ENCODE results near the gene CFAP61.
"Not testable (repeated sequence)": the region's sequence is repeated elsewhere in the genome, so short reads cannot be mapped to it uniquely, and the experiment has no call there.

Gene CFAP61

DNA sequence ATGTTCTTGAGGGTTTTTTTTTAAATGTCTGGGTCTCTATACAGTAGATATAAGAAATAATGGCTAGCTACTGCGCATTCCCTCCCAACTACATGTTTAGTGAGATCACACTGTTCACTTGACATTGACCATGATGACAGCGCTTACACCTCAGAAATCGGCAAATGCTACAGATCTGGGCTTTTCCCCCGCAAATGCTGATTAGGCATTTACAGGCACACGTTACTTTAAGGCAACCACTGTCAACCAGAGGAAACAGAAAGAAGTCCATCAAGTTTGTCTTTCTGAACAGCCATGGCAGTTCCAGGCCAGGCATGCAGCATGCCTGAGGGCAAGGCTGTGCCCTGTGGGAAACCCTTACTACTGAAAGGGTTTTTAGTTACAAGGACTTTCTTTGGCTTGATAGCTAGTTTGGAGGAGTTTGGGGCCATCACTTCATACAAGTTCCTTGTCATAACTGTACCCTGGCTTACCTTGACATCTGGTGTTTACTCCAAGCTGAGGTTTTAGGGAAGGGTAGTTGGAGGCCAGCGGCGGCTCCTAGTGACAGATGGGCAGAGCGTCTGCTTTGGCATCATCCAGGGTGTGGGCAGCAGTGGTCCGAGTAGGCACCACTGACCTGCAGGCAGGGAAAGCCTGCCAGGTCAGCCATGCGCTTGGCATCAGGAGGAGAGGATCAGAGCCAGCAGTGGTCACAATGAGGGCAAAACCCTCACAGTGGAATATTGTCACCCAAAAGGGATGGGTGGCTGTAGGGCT is 43.0 kb downstream of the CFAP61 start:
- DNase-seq, result no peak

DNA sequence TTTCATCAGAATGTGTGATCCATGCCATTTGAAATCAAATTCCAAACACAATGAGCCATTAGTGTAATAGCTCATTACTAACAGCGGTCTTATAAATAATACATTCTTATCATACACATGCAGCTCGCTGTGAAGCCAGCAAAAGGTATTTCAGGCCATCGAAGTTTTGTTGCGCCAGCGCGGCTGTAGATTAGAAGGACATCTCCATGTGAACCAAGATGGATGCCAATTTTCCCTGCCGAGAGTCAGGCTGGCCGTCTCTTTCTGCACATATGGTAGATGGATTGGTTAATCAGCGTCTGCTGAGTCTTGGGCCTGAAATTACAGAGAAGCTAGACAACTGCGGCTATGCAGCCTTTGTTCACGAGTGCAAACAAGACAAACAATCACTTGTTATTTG is 44.1 kb downstream of the CFAP61 start:
- no peak for DNase-seq

DNA sequence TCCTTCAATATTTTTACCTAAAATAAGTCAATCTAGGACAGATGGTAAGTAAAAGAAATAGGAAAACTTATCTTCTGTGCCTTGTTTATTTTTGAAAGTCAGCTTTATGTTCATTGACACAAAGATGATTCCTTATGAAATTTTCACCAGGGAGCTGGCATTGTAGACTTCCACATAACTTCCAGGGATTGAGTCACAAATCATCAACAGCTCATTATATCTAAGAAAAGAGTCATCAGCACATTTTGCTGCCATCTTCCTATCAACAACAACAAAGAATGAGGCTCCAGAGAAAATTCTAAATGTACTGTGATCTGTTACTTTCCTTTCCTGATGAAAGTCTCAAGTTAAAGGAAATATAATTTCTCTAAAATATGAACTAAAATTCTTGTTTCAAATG is 48.5 kb downstream of the CFAP61 start:
- no peak for DNase-seq

DNA sequence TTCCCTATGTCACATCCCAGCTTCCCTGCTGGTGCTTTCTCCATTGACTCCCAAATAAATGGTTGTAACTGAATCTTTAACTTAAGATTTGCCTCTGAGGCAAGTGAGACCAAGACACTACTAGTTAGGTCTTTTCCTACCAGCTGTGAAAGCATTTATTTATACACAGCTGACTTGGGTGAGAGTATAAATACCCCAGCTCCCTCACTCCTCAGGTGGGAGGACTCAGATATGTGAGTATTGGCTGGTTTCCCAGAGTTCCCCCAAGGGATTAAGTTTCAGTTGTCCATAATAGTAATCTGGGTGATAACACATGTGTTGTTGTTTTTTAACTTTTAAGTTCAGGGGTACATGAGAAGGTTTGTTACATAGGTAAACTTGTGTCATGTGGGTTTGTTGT is 49.8 kb downstream of the CFAP61 start:
- DNase-seq, result no peak

DNA sequence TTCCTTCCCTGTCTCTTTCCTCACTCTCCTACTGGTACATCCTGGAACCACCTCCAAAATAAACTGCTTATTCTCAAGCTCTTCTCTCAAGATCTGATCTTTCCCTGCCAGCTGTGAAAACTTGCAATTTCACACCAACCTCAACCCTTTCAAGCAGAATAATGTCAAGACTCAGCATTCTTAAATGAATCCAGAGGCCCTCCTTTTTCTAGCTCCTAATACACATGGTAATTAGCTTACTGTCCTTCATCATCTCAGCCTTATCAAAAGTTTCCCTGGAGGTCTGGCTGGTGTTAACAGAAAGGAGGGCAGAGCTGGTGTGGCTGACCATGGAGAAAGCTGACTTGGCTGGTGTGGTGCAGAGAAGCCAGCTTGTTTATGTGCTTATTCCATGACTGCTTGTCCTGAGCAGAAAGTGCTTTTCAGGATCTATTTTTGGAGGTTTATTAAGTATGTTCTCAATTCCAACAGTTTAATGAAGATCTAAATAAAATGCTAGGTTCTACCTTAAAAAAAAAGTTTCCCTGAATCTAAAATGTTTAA is 50.5 kb downstream of the CFAP61 start:
- DNase-seq, result no peak

DNA sequence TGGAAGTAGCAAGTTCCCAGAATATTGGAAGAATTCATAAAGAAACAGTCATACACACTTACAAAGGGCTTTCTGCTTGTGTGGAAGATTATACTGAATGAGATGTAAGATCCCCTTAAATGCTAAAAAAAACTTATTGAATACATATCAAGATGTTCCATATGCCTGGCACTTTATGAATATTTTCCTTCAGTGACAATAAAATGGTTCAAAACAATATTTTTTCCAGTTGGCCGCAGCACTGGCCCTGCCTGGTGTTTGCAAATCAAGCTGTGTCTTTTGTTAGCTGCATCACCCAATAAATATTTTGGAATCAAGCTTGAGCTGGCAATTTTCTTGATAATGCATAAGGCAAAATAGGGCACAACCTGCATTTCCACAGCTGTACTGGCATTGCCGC is 51.2 kb downstream of the CFAP61 start:
- no peak for DNase-seq

DNA sequence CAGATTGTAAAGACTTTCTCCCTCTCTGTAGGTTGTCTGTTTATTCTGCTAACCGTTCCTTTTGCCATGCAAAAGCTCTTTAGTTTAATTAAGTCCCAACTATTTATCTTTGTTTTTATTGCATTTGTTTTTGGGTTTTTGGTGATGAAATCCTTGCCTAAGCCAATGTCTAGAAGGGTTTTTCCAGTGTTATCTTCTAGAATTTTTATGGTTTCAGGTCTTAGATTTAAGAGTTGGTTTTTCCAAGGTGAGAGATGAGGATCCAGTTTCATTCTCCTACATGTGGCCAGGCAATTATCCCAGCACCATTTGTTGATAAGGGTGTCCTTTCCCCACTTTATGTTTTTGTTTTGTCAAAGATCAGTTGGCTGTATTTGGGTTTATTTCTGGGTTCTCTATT is 70.9 kb downstream of the CFAP61 start:
- not testable (repeated sequence) for DNase-seq

DNA sequence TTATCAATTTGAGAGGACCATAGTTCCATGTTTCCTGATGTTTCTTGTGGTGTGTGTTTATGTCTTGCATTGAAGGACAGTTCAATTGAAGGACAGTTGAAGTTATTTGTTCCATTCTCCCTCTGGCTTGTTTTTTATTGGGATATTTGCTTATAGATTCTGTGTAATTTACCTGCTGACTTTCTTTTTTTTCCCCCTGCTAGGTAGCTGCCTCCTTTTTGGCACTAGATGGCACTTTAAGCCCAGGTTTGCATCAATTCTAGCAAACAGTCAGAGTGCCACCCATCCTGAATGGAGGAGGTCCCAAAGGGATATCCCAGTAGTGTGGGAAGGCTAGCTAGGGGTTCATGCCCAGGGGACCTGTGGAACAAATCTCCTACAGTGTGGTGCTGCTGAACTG is 78.1 kb downstream of the CFAP61 start:
- no peak for DNase-seq

DNA sequence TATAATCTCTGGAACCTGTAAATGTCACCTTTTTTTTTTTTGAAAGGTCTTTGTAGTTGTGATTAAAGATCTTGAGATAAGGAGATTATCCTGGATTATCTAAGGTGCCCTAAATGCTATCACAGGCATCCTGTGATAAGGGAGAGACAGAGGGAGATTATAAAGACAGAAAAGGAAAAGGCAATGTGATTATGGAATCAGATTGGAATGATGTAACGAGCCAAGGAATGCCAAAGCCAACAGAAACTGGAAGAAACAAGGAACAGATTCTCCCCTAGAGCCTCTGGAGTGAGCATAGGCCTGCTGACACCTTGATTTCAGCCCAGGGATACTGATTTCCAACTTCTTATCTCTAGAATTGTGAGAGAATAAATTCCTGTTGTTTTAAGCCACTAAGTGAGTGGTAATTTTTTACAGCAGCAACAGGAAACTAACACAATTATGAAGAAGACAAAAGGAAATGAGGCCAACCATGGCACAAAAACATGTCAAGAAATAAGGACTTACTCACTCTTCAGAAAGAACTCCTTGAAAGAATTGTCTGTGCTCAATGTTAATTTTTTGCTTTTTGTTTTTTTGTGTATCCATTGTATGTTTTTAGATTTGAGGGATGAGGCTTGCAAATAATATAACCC is 82.7 kb downstream of the CFAP61 start:
- DNase-seq, result no peak

DNA sequence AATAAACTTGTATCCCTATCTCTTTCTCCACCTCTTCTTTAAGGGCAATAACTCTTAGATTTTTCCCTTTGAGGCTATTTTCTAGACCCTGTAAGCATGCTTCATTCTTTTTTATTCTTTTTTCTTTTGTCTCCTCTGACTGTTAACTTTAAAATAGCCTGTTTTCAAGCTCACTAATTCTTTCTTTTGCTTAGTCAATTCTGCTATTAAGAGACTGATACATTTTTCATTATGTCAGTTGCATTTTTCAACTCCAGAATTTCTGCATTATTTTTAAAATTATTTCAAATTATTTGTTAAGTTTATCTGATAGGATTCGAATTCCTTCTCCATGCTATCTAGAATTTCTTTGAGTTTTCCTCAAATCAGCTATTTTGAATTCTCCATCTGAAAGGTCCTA is 84.0 kb downstream of the CFAP61 start:
- no peak for DNase-seq

DNA sequence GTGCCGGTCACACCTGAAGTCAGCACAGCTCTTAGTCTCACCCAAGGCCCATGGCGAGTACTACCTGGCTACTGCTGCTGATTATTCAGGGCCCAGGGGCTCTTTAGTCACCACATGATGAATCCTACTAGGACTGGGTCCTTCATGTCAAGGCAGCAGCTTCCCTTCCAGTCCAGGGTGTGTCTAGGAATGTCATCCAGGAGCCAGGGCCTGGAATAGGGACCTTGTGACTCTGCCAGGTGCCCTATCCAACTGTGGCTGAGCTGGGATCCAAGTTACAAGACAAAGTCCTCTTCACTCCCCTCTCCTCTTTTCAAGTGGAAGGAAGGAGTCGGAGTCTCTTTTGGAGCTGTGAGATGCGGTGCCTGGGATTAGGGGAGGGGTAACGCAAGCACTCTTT is 85.5 kb downstream of the CFAP61 start:
- no peak for DNase-seq

DNA sequence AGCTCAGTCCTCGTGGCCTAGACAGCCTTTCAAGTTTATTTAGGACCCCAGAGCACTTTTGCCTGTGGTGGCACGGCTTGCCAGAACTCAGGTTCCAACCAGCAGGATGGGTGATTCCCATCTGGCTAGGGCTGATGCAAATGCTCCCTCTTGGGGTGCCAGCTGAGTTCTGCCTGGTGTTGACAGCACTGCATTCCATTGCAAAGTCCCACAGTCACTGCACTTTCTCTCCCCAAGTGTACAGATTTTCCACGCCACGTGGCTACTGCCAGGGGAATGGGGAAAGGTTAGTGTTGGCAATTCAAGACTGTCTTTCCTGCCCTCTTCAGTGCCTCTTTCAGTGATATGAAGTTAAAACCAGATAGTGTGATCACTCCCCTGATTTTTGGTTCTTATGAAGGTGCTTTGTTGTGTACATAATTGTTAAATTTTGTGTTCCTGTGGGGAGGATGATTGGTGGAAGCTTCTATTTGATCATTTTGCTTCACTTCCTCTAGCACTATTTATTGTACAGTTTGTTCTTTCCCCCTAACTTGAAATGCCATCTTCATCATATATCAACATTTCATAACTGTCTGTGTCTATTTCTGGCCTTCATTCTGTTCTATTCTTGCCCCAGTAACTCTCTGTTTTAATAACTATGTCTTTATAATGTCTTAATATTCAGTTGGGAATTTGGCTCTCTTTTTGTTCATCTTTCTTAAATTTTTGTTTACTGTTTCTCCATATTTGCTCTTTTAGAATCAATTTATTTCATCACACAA is 86.2 kb downstream of the CFAP61 start:
- DNase-seq, result no peak

DNA sequence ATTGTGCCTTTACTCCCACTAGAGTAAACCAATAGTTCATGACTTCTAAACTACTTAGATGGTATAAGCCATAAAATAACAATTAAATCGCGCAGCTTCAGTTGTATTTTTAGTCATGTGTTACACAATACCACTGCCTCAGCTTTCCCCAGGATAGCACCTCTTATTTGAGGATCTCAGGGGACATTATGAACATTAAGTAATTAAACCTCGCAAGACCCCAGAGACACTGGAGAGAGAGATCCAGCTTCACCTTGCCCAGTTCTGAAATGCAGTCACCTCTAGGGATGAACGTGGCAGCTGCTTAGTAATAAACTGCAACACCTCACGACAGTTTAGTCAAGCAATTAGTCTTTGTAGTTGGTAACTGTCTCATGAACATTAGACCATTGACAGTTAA is 87.1 kb downstream of the CFAP61 start:
- DNase-seq, result no peak

DNA sequence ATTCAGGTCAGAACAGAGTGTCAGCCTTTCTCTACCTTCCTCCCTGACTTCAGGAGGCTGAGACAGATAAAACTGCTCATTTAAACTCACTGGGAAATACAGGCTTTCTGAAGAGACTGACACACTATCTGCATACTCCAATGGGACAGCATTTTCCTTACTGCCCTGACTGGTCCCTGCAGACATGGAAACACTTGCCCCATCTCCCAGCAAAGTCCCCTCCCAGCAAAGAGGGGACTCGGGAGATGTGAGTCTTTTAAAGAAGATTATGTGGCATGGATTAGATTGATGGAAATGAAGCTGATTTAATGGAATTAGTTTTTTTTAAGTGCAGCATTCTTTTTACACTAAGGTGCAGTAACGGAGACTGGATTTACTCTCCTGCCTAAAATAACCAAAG is 90.8 kb downstream of the CFAP61 start:
- no peak for DNase-seq

DNA sequence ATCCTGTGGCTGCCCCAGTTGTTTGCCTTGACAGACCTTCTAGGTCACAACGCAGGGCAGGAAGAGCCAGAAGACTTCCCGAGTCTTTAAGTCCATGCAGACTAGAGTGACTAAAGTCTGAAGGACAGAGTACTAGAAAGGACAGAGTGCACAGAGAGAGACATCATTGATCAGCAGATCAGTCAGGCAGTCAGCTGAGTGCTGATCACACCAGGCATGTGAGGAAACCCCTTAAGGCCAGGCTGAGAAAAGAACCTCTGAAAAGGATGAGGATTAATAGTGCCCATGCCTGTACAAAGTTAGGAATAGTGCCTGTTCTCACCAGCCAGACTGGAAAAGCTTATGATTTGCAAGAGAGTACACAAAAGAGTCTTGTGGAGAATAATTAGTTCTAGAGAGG is 91.3 kb downstream of the CFAP61 start:
- no peak for DNase-seq

DNA sequence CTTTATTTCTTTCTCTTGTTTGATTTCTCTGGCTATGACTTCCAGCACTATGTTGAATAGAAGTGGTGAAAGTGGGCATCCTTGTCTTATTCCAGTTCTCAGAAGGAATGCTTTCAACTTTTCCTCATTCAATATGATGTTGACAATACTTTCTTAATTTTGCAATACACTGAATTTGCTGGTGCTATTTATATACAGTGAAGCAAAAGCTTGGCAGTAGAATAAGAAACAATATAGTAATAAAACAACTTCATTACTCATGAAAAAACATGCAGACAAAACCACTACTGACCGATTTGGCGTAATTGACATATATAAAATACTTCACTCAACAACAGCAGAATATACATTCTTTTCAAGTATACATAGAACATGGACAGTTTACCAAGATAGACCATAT is 96.4 kb downstream of the CFAP61 start:
- DNase-seq, result no peak

DNA sequence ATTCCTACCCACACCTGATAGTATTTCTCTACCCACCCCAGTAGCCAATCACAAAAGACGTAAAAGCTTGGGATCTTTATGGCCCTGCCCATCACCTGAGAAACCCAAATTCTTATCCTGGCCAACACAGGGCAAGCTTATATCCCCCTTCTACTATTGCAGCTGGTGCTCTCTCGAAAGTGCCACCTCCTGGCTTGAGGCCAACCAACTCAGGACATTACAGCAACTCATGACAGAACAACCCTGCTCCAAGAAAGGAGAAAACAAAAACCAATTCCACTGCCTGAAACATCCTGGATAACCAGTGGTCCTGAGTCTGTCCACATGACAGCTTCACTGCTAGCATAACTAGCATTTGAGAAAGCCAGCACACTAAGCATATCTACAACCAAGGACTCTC is 97.9 kb downstream of the CFAP61 start:
- no peak for DNase-seq

DNA sequence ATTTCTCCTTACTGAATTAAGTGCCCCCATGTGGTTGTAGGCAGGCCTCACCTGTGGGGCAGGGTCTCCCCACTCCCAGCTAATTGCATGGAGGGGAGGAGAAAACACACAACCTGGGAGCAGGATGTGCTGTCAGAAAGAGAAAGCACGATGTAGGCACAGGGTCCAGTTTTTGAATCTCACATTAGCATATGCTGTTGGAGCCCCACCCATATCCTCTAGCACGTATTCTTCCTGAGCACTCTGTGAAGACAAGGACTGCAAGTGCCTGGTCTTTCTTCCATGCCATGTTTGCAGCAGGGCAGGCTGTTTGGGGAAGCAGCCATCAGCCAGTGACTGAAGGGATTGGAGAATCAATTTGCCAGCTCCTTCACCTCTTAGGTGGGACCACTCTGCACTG is 108.2 kb downstream of the CFAP61 start:
- no peak for DNase-seq

DNA sequence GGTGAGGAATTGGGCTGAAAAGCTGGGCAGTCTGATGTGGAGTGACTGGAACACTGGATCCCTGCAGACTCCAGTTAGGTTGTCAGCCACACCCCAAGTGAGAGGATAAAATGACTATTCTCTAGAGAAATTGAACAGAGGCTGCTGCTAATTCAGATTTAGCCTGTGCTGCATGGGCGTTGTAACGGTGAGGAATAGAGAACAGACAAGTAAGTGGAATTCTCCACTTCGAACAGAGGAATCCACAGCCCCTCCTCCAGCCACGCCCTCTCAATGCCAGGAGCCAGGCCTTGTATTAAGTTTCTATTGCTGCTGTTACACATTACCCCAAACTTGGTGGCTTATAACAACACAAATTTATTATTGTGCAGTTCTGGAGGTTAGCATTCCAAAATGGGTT is 109.3 kb downstream of the CFAP61 start:
- no peak for DNase-seq

DNA sequence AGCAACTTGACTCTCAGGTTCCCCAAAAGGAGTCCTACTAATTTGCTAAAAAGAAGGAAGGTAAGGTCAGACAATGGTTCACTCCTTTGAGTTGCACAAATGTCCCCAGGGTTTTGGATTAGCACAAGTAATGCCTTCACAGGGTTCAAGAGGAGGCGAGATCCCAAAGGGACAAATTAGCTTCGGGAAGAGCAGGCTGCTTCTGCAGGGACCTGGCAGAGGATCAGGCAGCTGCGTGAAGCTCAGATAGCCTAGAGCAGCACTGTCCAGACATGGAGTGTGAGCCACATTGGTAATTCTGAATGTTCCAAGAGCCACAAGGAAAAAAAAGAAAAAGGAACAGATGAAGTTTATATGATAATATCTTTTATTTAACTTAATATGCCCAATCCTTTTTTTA is 115.4 kb downstream of the CFAP61 start:
- no peak for DNase-seq

DNA sequence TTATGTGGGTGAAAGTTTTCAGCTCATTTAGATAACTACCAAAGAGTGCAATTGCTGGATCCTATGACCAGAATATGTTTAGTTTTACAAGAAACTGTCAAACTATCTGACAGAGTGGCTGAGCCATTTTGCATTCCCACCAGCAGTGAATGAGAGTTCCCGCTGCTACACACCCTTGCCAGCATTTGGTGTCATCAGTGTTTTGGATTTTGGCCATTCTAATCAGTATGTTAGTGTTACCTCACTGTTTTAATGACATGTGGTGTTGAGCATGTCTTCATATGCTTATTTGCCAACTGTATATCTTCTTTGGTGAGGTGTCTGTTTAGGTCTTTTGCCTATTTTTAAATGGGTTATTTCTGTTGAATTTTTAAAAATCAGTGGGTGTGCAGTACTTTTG is 120.9 kb downstream of the CFAP61 start:
- no peak for DNase-seq

DNA sequence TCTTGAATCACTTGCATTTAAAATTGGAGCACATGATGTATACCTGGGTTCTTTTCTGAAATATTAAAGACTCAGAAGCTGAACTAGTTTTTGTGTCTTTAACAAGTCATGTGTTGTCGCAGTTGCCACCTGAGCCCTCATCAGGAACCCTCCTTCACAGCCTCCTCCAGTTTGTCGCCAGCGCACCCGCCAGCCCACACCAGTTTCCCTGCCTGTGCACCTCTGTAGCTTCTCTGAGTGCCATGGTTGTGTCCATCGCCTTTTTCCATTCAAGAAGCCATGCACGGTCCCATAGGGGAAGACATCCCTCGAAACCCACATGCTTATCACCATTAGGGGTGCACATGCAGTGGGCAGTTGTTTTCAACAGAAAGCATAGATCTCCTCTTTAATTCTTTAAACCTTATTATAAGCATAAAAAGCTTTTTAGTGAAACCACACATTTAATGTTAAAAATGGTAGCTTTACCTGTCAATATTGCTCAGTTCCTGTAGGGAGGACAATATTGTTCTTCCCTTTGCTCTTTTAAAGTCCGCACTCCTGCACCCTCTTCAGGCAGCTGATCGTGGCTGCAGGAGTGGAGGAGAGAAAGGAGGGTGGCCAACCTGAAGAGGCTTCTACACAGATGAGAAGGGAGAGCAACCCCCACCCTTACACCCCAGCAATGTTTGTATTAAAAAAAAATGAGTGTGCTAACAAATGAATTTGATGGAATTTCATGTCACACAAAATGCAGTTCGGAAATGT is 121.9 kb downstream of the CFAP61 start:
- DNase-seq, result no peak

DNA sequence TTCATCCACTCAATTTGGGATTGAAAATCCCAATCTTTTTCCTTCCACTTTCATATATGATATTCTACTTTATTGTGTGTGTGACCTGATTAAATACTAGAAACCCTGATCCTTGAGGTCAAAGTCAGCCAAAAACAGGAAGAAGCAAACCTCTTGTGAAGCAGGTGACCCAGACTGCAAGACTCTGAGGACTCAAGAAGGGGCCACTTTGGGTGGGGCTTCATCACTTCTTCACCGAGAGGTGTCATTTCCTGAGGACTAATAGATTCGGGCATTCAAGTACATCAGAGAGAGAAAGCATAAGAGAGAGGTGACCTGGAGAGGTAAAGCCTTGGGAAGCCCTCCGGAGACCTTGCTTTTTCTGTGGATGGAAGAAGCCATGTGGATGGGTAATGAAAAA is 129.0 kb downstream of the CFAP61 start:
- no peak for DNase-seq

All from AML-193 (cell line).